ENCODE measurements around the gene MYOZ3.

Gene MYOZ3

DNA sequence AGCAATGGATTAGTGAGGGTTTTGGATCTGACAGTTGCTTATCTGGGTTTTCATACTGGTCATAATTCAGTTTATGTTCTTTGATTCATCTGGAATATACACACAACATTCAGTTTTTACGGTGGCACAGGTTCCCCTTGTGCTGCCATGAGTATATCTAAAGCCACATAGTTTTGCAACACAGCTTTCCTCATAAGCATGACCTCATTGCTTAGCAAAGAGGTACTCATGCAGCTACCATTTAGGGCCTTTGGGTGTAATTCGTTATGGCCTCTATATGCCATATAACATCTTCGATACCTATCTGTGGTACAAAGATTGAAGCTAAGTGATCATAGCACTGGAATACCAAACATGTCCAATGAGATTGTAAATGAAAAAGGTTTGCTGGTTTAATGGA, 42.7 kb downstream of the MYOZ3 start:
- DNase-seq = no peak

DNA sequence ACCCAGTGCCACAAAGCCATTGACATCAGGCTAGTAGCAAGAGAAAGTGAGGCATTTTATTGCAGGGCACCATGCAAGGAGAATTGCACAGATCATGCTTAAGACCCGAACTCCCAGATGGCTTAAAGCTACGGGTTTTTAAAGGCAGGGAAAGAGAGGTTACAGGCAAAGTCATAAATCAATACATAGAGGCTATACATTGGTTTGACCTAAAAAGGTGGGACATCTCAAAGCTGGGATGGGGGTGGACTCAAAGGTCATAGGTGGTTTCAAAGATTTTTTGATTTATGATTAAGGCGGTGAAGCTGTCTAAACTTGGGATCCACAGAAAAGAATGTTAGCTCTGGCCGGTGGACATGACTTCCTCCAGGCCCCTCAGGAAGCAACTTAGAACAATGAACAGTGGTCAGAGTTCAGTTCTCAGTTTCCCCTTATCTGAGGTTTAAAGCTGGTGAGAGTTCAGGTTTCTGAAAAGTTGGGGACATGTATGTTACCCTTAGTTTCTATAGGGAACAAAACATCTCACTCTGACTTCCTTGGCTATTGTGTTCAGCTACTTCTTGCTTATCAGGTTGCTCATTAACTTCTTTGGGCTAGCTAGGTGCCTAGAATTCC, 45.8 kb downstream of the MYOZ3 start:
- DNase-seq = no peak

DNA sequence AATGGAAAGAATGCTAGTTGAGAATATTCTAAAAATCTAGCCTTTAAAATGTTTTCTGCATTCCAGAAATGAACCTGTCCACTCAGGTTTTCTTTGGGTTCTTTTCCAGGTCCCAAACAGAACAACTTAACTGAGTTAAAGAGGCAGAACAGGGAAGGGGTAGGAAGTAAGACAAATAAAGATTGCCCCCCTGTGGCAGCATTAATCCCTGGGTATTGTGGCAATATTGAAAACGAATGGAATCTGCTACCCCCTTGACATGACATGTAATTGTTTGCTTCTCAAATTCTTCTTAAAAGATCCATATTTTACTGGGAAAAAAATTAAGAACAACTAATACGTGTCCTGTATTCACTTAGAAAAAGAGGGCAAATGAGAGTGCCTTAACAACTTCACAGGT, 49.1 kb downstream of the MYOZ3 start:
- DNase-seq = no peak

GRCh38 chr5:150723845-150724244, 62.8 kb downstream of the MYOZ3 start:
- DNase-seq = no peak

Data from activated CD4-positive, CD25-positive, alpha-beta regulatory T cell treated with anti-CD3 and anti-CD28 coated beads, Interleukin-2, amount 50 U/mL, for 72 hours (primary cell).